ENCODE results near the gene CKAP5. TPM values are rescaled to one million over a fixed set of nuclear protein-coding genes. Genes with fewer than 3 reads are reported as not detected.
"Not testable (repeated sequence)": the region's sequence is repeated elsewhere in the genome, so short reads cannot be mapped to it uniquely, and the experiment has no call there.

CKAP5 gene
- total and polyA plus RNA-seq, 5 donors = 20.6 to 66.8 (median 63.7) TPM

DNA sequence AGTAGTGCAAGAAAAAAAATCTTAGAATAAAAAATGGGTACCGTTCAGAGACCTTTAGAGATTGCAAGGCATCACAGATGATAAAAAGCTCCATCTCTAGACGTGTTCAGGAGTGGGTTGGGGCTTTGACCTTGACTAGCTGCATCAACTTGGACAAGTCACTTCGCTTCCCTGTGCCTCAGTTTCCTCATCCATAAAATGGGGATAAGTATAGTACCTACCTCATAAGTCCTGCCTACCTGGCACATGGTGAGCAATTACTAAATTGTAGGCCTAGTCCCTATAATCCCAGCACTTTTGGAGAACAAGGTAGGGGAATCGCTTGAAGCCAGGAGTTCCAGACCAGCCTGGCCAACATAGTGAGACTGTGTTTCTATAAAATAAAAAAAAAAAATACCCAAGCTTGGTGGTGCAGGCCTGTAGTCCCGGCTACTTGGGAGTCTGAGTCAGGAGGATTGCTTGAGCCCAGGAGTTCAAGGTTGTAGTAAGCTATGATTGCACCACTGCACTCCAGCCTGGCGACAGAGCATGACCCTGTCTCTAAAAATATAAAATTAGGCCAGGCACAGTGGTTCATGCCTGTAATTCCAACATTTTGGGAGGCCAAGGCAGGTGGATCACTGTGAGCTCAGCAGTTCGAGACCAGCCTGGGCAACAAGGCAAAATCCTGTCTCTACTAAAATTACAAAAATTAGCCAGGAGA lies 133.1 kb downstream of the CKAP5 start:
- WGBS = 93% methylated on average over 7 of the region's 7 CpGs
- ATAC-seq (no peak), DNase-seq (no peak)
- intact Hi-C loops (cut with DNase I) = no loop called here
- no peaks in the 10 kb centered on the region for H3K27me3 ChIP-seq (ENCODE audit: control insufficient read depth, insufficient read depth)
- no peak overlapping the region for H3K4me3 ChIP-seq (ENCODE audit: low read length)
- no peaks in the 10 kb centered on the region for H3K9me3 ChIP-seq (ENCODE audit: control insufficient read depth, low read length)
- peaks cover 2% of the 10 kb centered on the region for H3K4me1 ChIP-seq (ENCODE audit: control insufficient read depth, insufficient read depth, low read length)
- no peak overlapping the region for H3K27ac ChIP-seq (ENCODE audit: low read length)

DNA sequence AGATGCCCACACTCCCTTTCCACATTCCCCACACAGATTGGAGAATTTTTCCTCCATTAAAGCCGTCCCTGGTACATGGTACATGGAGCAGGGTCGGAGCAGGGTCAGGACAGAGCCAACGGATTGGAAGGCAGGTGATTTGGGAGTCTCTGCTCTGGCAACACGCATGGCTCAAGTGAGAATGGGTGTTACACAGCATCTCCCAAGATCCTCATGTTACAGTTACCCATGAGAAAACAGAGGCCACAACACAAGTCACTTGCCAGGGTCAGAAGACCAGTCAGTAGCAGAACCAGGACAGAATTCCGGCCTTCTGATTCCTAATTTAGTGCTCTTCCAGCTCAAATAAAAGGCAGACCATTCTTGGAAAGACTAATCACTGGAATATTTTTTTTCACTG lies 134.8 kb downstream of the CKAP5 start:
- Histone ChIP-seq H3K9me3 (ENCODE audit: control insufficient read depth, low read length) (no peaks in the 10 kb centered on the region), H3K4me1 (ENCODE audit: control insufficient read depth, insufficient read depth, low read length) (peaks cover 2% of the 10 kb centered on the region), H3K4me3 (ENCODE audit: low read length) (no peak overlapping the region), H3K27ac (ENCODE audit: low read length) (peak overlapping the region; percentile 87), H3K27me3 (ENCODE audit: control insufficient read depth, insufficient read depth) (no peaks in the 10 kb centered on the region)
- intact Hi-C loops (cut with DNase I) = no loop called here
- ATAC-seq = no peak
- WGBS = 50% methylated on average over 5 of the region's 5 CpGs
- DNase-seq = no peak

DNA sequence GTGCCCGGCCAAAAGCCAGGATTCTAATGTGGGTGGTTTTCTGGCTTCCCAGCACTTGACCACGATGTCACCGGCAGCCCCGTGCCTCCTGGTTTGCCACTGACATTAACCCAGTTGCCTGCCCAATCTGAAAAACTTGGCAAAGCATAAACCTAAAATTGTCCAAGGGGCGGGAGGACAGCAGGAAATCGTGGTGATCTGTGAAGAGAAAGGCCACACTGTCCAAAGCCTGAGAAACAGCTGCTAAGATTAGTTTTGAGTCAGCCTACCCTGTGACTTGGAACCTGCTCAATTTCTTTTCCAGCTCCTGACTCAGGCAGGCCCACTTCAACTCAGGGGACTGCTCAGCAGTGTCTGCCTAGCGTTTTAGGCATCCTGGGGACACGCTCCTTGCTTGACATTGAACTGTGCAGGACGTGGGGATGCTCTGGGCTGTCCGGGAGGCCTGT lies 135.2 kb downstream of the CKAP5 start:
- peak overlapping the region; percentile 87 for H3K27ac ChIP-seq (ENCODE audit: low read length)
- H3K27me3 ChIP-seq (ENCODE audit: control insufficient read depth, insufficient read depth) = no peaks in the 10 kb centered on the region
- 34% methylated on average over 10 of the region's 10 CpGs for WGBS
- H3K4me3 ChIP-seq (ENCODE audit: low read length) = no peak overlapping the region
- ATAC-seq (peak; percentile 96), DNase-seq (peak; percentile 71 to 80 (median 79))
- intact Hi-C loops (cut with DNase I) = no loop called here
- peaks cover 2% of the 10 kb centered on the region for H3K4me1 ChIP-seq (ENCODE audit: control insufficient read depth, insufficient read depth, low read length)
- H3K9me3 ChIP-seq (ENCODE audit: control insufficient read depth, low read length) = no peaks in the 10 kb centered on the region

DNA sequence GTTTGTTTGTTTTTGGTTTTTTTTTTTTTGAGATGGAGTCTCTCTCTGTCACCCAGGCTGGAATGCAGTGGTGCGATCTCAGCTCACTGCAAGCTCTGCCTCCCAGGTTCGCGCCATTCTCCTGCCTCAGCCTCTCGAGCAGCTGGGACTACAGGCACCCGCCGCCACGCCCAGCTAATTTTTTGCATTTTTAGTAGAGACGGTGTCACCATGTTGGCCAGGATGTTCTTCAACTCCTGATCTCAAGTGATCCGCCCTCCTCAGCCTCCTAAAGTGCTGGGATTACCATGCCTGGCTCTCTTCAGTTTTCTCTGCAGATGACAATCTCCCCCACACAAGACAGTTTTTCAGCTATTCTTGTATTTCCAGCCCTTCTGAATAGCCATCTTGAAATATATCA lies 136.7 kb downstream of the CKAP5 start:
- 95% methylated on average over 9 of the region's 9 CpGs for WGBS
- H3K27me3 ChIP-seq (ENCODE audit: control insufficient read depth, insufficient read depth); H3K4me3 ChIP-seq (ENCODE audit: low read length); H3K4me1 ChIP-seq (ENCODE audit: control insufficient read depth, insufficient read depth, low read length); H3K9me3 ChIP-seq (ENCODE audit: control insufficient read depth, low read length); ATAC-seq; H3K27ac ChIP-seq (ENCODE audit: low read length); intact Hi-C loops (cut with DNase I); DNase-seq: not testable (repeated sequence)

DNA sequence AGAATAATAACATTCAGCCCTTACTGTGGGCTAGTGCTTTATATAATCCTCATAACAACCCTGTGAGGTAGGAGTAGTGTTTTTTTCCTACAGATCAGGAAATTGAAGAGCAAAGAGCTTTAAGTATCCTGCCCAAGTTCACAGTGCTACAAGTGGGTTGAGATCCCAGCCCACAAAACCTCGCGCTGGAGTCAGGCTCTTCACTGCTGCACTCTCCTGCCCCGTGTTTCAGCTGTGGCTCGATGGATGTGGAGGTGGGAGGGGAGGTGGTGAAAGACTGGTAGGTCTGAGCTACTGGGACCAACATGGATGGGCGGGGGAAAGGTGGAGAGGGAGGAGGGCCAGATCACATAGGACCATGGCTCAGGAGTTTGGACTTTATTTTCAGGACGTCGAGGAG lies 139.2 kb downstream of the CKAP5 start:
- DNase-seq (no peak), ATAC-seq (no peak)
- WGBS = 86% methylated on average over 7 of the region's 7 CpGs
- H3K4me1 ChIP-seq (ENCODE audit: control insufficient read depth, insufficient read depth, low read length) = peaks cover 2% of the 10 kb centered on the region
- H3K27me3 ChIP-seq (ENCODE audit: control insufficient read depth, insufficient read depth) = no peaks in the 10 kb centered on the region
- no peak overlapping the region for H3K4me3 ChIP-seq (ENCODE audit: low read length)
- intact Hi-C loops (cut with DNase I) = no loop called here
- no peak overlapping the region for H3K27ac ChIP-seq (ENCODE audit: low read length)
- no peaks in the 10 kb centered on the region for H3K9me3 ChIP-seq (ENCODE audit: control insufficient read depth, low read length)

DNA sequence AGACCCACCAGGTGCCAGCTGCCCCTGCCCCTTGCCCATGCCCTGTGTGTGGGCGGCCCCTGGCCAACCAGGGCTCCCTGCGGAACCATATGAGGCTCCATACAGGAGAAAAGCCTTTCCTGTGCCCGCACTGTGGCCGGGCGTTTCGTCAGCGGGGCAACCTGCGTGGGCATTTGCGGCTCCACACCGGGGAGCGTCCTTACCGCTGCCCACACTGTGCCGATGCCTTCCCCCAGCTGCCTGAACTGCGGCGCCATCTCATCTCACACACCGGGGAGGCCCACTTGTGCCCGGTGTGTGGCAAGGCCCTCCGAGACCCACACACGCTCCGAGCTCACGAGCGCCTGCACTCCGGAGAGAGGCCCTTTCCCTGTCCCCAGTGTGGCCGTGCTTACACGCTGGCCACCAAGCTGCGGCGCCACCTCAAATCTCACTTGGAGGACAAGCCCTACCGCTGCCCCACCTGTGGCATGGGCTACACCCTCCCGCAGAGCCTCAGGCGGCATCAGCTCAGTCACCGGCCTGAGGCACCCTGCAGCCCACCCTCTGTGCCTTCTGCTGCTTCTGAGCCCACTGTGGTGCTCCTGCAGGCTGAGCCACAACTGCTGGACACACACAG lies 140.9 kb downstream of the CKAP5 start:
- Histone ChIP-seq H3K27me3 (ENCODE audit: control insufficient read depth, insufficient read depth) (no peaks in the 10 kb centered on the region), H3K4me1 (ENCODE audit: control insufficient read depth, insufficient read depth, low read length) (no peaks in the 10 kb centered on the region), H3K27ac (ENCODE audit: low read length) (no peak overlapping the region), H3K9me3 (ENCODE audit: control insufficient read depth, low read length) (no peaks in the 10 kb centered on the region), H3K4me3 (ENCODE audit: low read length) (no peak overlapping the region)
- WGBS = 96% methylated on average over 31 of the region's 31 CpGs
- intact Hi-C loops (cut with DNase I) = no loop called here
- DNase-seq (peak in 1 of 3 donors; percentile 57), ATAC-seq (no peak)

DNA sequence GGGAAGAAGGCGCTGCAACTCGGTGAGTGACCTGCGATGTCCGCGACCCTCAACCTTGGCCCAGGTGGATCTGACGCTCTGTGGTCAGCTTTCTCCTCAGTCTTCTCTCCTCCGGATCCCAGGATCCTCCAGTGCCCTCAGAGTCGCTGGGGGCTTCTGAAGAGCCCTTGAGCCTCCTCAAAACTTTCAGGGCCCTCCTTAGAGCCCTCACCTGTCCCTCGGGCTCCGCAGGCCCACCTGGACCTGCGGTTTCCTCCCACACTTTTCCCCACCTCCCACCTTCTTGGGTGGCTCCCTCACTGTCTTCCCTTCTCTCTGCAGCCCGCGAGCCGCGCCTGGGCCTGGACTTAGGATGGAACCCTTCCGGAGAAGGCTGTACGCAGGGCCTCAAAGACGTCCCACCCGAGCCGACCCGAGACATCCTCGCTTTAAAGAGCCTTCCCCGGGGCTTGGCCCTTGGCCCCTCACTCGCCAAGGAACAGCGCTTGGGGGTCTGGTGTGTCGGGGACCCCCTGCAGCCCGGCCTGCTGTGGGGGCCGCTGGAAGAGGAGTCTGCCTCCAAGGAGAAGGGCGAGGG lies 144.9 kb downstream of the CKAP5 start:
- intact Hi-C loops (cut with DNase I) = no loop called here
- Histone ChIP-seq H3K4me1 (ENCODE audit: control insufficient read depth, insufficient read depth, low read length) (peaks cover 16% of the 10 kb centered on the region), H3K27me3 (ENCODE audit: control insufficient read depth, insufficient read depth) (no peaks in the 10 kb centered on the region), H3K4me3 (ENCODE audit: low read length) (peak overlapping the region; percentile 91), H3K9me3 (ENCODE audit: control insufficient read depth, low read length) (no peaks in the 10 kb centered on the region), H3K27ac (ENCODE audit: low read length) (peak overlapping the region; percentile 92)
- WGBS = 1% methylated on average over 29 of the region's 29 CpGs
- ATAC-seq (no peak), DNase-seq (no peak)

DNA sequence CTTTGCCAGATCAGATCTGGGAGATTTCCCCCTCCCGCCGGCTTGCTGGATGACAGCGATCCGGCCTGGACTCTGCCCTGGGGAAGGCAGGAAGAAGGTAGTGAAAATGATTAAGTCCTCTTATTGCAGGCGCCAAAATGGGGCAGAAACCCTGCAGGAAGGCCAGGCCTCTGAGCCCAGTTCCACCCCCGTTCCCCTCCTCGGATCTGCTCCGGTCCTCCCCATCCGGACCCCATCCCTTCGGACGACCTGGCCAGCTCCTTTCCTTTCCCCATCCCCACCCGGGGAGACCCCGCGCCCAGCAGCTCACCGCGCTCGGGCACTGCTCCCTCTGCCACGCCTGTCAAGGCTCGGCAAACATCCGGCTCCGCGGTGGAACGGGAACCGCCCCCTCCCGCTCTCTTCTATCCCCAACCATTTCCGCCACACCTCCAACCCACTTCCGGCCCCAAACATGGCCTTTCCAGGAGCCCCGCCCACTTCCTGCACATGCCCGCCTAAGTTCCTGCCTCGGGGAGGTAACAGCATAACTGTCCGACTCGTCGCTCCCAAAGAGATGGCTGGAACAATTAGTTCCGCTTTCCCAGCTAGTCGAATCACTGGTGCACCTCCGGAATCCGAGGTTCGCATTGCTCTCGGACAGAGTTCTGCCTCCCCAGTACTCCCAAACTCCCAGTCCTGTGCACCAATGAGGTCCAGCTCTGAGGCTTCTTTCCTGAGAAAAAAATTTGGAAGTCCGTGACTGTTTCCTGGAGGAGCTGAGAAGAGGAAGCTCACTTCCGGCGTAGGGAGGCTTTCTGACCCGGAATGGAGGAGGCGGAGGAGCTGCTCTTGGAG lies 145.6 kb downstream of the CKAP5 start, which contains the start of the genes ARHGAP1 and ZNF408:
TSS of gene ARHGAP1 (minus strand) at position 379 of the 837 bp plus-strand sequence. CDS start 4,512 bp downstream, outside the sequence.
TSS of gene ZNF408 (plus strand) at position 791 of the 837 bp plus-strand sequence. CDS start at position 808, 17 bp downstream.
- DNase-seq (peak; percentile 99 to 100 (median 100)), ATAC-seq (peak; percentile 95 to 96)
- Histone ChIP-seq H3K27ac (ENCODE audit: low read length) (peak within 1 kb of the TSS; percentile 95), H3K9me3 (ENCODE audit: control insufficient read depth, low read length) (no peaks in the 10 kb centered on the region), H3K27me3 (ENCODE audit: control insufficient read depth, insufficient read depth) (no peaks in the 10 kb centered on the region), H3K4me3 (ENCODE audit: low read length) (peak within 1 kb of the TSS; percentile 91), H3K4me1 (ENCODE audit: control insufficient read depth, insufficient read depth, low read length) (peaks cover 16% of the 10 kb centered on the region)
- intact Hi-C loops (cut with DNase I) = no loop called here
- under 1% methylated on average over 44 of the region's 44 CpGs for WGBS

DNA sequence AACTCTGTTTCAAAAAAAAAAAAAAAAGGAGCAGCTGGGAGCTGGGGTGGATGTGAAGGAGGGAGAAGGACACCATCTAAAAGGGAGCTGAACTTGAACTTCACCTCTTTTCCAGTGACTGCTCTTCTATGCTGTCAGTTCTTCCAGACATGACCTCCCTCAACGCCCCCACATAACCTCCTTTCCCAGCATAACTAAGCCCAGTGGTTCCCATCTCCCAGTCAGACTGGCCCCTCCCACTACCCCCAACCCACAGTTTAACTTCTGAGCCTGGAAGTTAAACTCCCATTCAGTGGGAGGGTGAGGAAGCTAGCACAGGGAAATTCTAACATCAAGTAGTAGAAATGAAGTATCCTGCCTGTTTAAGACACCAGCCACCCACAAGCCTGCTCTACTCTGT lies 147.5 kb downstream of the CKAP5 start:
- intact Hi-C loops (cut with DNase I) = loop anchor here in 1 of 4 donors (5.0 kb wide), 1 partner anchor 41 kb away; no protein-coding TSS in a partner anchor
- Histone ChIP-seq H3K4me1 (ENCODE audit: control insufficient read depth, insufficient read depth, low read length) (peaks cover 16% of the 10 kb centered on the region), H3K4me3 (ENCODE audit: low read length) (no peak overlapping the region), H3K27me3 (ENCODE audit: control insufficient read depth, insufficient read depth) (no peaks in the 10 kb centered on the region), H3K9me3 (ENCODE audit: control insufficient read depth, low read length) (no peaks in the 10 kb centered on the region), H3K27ac (ENCODE audit: low read length) (peak overlapping the region; percentile 65)
- ATAC-seq (no peak), DNase-seq (no peak)
- WGBS = 45% methylated on average over 1 of the region's 1 CpG

DNA sequence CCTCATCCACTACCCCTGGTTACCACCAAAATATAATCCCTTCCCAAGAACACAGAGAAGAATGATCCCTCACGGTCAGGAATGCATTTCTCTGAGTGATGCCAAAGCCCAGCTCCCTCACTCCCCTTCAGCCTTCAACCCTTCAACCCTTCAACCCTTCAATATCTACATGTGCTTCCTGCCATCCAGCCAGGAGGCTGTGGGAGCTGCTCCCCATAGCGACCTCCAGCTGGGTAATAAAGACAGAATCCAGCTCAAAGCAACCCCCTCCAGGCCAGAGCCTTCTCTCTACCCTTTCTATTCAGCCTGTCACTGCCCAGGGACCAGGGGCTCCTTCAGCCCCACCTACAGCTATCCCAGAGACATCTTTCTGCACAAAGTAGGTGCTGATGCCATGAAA lies 148.4 kb downstream of the CKAP5 start:
- peak overlapping the region; percentile 80 for H3K27ac ChIP-seq (ENCODE audit: low read length)
- H3K4me3 ChIP-seq (ENCODE audit: low read length) = no peak overlapping the region
- peaks cover 16% of the 10 kb centered on the region for H3K4me1 ChIP-seq (ENCODE audit: control insufficient read depth, insufficient read depth, low read length)

More for the DNA sequence above, 148.4 kb downstream of the CKAP5 start:
- intact Hi-C loops (cut with DNase I) = loop anchor here in 1 of 4 donors (5.0 kb wide), 1 partner anchor 40 kb away; no protein-coding TSS in a partner anchor
- ATAC-seq = no peak
- 24% methylated on average over 2 of the region's 2 CpGs for WGBS
- H3K27me3 ChIP-seq (ENCODE audit: control insufficient read depth, insufficient read depth) = no peaks in the 10 kb centered on the region
- no peak for DNase-seq
- H3K9me3 ChIP-seq (ENCODE audit: control insufficient read depth, low read length) = no peaks in the 10 kb centered on the region
